GM13976 (cell line): ENCODE measurements around the gene CDH13.

ENCODE experiments used
- DNase-seq: peaks from one replicate; pipeline ENCODE4 v3.0.0; 2012; ENCODE audit warnings: low spot score
- in situ Hi-C: fragments of 300-500 bp; cut with MboI; formaldehyde crosslinking; loops from one replicate; pipeline ENCODE4 v1.12.0; 2022; ENCODE audit warnings: low sequenced_read_pairs, mixed read lengths, inconsistent platforms; ENCODE audit not compliant: unreplicated experiment
- TF ChIP-seq, protein P1 (sequence below): IDR thresholded peaks from 2 replicates; pipeline ENCODE4 v1.5.1; 2012; ENCODE audit warnings: borderline replicate concordance, mild to moderate bottlenecking; ENCODE audit not compliant: insufficient read depth; ENCODE audit errors: extremely low read depth, missing control alignments, control extremely low read depth

CDH13 gene

DNA sequence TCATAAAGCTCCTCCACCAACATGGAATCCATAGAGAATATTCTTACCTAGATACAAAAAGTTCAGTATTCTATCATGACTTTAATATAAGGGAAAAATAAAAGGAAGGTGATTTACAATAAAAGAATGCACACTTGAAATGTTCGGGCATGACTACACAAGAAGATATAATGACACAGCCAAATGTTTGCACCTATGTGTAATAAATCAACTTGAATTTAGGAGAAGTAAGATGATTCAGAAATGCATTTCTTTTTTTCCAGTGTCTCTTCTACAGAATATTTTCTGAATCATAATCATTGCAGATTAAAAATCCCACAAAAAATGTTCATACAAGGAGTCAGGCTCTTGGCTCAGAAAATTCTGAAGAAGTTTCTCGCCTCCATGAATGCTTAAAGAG lies 777.0 kb downstream of the CDH13 start:
- in situ Hi-C loops = no loop called here
- TF ChIP-seq, protein P1, sequence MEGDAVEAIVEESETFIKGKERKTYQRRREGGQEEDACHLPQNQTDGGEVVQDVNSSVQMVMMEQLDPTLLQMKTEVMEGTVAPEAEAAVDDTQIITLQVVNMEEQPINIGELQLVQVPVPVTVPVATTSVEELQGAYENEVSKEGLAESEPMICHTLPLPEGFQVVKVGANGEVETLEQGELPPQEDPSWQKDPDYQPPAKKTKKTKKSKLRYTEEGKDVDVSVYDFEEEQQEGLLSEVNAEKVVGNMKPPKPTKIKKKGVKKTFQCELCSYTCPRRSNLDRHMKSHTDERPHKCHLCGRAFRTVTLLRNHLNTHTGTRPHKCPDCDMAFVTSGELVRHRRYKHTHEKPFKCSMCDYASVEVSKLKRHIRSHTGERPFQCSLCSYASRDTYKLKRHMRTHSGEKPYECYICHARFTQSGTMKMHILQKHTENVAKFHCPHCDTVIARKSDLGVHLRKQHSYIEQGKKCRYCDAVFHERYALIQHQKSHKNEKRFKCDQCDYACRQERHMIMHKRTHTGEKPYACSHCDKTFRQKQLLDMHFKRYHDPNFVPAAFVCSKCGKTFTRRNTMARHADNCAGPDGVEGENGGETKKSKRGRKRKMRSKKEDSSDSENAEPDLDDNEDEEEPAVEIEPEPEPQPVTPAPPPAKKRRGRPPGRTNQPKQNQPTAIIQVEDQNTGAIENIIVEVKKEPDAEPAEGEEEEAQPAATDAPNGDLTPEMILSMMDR = no peak
- no peak for DNase-seq

DNA sequence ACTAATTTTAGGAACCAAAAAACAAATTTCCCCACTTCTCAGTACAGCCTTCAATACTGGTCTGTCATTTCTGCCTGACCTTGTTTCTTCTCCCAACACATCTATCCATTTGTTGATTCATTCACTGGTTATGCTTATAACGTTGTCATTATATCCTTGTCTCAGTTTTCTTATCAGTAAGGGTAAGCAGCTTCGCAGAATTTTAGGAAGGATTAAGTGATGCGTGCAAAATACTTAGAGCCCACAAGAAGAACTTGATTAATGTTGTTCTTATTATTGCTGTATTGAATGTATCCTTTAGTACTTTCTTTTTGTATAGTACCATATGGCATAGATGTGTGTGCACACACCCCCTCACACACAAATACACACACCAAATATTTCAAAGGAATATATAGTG lies 777.5 kb downstream of the CDH13 start:
- in situ Hi-C loops = no loop called here
- TF ChIP-seq, protein P1 = no peak
- DNase-seq = no peak

DNA sequence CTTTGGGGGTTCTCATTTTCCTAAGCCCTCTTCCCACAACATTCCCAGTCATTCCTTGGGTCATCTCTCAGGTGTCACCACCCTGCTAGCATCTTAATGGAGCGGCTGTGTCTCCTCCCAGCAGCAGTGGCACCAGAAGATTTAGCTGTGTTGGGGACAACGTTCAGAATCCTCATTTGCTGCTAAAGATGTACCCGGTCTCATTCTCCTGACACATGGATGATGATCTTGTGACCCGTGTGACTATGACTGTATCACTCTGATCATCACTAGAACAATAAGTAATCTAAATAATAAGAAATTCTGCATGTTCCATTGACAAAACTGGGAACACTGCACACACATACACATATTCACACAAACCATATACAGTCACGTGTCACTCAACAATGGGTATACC lies 781.2 kb downstream of the CDH13 start:
- in situ Hi-C loops = no loop called here
- no peak for DNase-seq
- TF ChIP-seq, protein P1 = no peak

DNA sequence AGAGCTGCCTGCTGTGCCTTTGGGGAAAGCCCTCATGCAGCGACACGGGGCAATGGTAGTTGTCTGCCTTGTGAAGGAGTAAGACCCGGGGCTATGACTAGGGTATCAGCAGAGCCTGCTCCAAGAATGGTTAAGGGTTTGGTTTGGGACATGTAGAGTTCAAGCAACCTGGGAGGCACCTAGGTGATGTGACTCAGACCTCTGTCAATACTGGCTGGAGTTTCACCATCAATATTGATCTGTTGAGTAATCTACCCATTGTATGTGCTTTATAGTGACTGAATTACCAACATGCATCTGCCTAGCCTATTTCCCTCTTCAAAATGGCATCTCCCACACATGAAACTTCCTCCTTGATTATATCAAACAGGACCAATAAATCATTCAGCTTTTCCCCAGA lies 782.6 kb downstream of the CDH13 start:
- in situ Hi-C loops = no loop called here
- TF ChIP-seq, protein P1 = no peak
- no peak for DNase-seq

DNA sequence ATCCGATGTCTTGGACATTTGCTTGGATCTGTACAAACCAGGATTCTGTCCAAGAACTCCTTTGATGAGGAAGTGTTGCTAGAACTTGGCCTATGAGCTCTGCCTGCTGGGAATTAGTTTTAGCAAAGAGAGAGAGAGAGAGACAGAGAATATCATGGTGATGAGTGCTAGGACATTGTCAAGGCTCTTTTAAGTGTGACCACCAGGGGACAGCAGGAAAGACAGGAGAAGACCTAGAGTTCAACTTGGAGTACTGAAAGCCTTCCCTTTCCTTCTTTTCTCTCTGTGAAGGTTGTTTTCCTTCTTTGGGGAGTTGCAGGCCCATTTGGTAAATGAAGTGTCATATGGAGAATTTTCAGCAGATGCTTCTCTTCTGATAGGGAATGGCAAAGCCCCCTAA lies 791.8 kb downstream of the CDH13 start:
- DNase-seq = no peak
- TF ChIP-seq, protein P1 = no peak
- in situ Hi-C loops = no loop called here

DNA sequence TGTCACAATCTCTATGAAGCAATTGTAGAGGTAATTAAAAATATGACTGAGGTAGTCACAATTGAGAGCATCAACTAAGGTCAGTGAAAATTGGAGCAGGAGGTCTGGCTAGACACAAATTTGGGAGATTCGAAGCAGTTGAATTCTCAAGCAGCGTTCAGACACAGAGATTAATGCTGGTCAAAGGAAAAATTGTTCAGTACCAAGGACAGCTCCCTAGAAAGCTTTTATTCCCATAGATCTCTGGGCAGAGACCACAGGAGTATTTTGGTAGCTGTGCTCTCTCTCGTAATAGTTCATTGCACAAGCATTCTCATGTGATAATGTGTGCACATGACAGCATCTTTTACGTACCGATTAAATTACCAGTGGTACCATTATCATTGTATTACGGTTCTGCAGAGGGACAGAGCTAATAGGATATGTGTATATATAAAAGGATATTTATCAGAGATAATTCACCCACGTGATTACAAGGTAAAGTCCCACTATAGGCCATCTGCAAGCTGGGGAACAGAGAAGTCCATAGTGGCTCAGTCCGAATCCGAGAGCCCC lies 793.5 kb downstream of the CDH13 start:
- TF ChIP-seq, protein P1 = no peak
- in situ Hi-C loops = no loop called here
- no peak for DNase-seq

DNA sequence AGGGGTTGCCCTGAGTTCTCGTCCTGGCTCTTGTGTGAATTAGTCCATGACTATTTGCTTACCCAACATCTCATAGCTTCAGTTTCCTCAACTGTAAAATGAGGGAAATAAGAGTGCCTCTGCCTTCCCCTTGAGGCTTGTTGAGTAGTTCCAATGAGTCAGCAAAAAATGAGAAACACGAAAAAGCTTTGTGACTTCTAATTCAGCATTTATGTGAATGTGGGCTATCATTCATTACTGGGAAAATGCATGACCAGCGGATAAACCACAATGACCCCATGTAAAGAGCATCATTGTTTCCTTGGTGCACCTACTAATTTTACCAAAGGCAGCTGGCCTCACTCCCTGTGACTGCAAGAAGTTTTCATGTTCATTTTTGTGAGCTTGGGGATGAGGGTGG lies 806.4 kb downstream of the CDH13 start:
- no peak for DNase-seq
- TF ChIP-seq, protein P1 = no peak
- in situ Hi-C loops = no loop called here
